ENCODE data around the gene IL12RB1. TPM values are rescaled to one million over a fixed set of nuclear protein-coding genes. Genes with fewer than 3 reads are reported as not detected.
A peak's percentile ranks its signal among the peaks of the same experiment; 100 is the strongest.

IL12RB1 gene
- total and polyA plus RNA-seq, 2 of the 13 experiments (the other 11 are each of a cell fraction or from before 2014, with no cell fraction given) = 0.03 to 0.04 TPM

GRCh38 chr19:18097217-18097992 lies 10.7 kb upstream of the IL12RB1 start, which contains the start of gene MAST3 (continued):
- TF ChIP-seq MXI1 (IDR thresholded peaks at IDR 0.05; ENCODE audit: borderline replicate concordance, low read depth, low read length) (0 out of 3 replicates have a peak, but pooled peaks have one; percentile 13), NCOA5 (CRISPR knock-in tag; IDR thresholded peaks at IDR 0.05) (no peak), ZNF678 (CRISPR knock-in tag; IDR thresholded peaks at IDR 0.05) (no peak), CBX5 (CRISPR knock-in tag; IDR thresholded peaks at IDR 0.05; ENCODE audit: borderline replicate concordance) (no peak), THAP7 (CRISPR knock-in tag; IDR thresholded peaks at IDR 0.05) (no peak), PHF8 (CRISPR knock-in tag; IDR thresholded peaks at IDR 0.05) (no peak), HES4 (CRISPR knock-in tag; IDR thresholded peaks at IDR 0.05; ENCODE audit: borderline replicate concordance) (no peak), ZSCAN12 (CRISPR knock-in tag; IDR thresholded peaks at IDR 0.05) (no peak), ZNF687 (CRISPR knock-in tag; IDR thresholded peaks at IDR 0.05) (peak; percentile 43), EED (CRISPR knock-in tag; IDR thresholded peaks at IDR 0.05) (no peak), SALL1 (CRISPR knock-in tag; IDR thresholded peaks at IDR 0.05) (peak; percentile 25; the same call in 1 of the 2 replicates), KMT2A (CRISPR knock-in tag; IDR thresholded peaks at IDR 0.05) (no peak), RARA (CRISPR knock-in tag; IDR thresholded peaks at IDR 0.05) (no peak), ZNF850 (CRISPR knock-in tag; conservative IDR thresholded peaks at IDR 0.05) (no peak), ZNF616 (CRISPR knock-in tag; IDR thresholded peaks at IDR 0.05; ENCODE audit: low read depth) (no peak), AGO1 (IDR thresholded peaks at IDR 0.05; ENCODE audit: low read depth, low read length, poor library complexity, severe bottlenecking) (no peak)
- TF ChIP-seq, protein P1, sequence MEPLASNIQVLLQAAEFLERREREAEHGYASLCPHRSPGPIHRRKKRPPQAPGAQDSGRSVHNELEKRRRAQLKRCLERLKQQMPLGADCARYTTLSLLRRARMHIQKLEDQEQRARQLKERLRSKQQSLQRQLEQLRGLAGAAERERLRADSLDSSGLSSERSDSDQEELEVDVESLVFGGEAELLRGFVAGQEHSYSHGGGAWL (CRISPR knock-in tag; IDR thresholded peaks at IDR 0.05) = no peak
- TF ChIP-seq, protein P2, sequence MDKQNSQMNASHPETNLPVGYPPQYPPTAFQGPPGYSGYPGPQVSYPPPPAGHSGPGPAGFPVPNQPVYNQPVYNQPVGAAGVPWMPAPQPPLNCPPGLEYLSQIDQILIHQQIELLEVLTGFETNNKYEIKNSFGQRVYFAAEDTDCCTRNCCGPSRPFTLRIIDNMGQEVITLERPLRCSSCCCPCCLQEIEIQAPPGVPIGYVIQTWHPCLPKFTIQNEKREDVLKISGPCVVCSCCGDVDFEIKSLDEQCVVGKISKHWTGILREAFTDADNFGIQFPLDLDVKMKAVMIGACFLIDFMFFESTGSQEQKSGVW (CRISPR knock-in tag; IDR thresholded peaks at IDR 0.05; ENCODE audit: borderline replicate concordance) = no peak
- TF ChIP-seq, protein P3, sequence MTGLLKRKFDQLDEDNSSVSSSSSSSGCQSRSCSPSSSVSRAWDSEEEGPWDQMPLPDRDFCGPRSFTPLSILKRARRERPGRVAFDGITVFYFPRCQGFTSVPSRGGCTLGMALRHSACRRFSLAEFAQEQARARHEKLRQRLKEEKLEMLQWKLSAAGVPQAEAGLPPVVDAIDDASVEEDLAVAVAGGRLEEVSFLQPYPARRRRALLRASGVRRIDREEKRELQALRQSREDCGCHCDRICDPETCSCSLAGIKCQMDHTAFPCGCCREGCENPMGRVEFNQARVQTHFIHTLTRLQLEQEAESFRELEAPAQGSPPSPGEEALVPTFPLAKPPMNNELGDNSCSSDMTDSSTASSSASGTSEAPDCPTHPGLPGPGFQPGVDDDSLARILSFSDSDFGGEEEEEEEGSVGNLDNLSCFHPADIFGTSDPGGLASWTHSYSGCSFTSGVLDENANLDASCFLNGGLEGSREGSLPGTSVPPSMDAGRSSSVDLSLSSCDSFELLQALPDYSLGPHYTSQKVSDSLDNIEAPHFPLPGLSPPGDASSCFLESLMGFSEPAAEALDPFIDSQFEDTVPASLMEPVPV (CRISPR knock-in tag; IDR thresholded peaks at IDR 0.05) = no peak
